CD14-positive monocyte (primary cell): ENCODE data around the gene FAM131B. TPM values are rescaled to one million over a fixed set of nuclear protein-coding genes. Genes with fewer than 3 reads are reported as not detected.

Experiments used
- DNase-seq, 3 donors: peaks; one replicate each; pipeline ENCODE4 v3.0.0-alpha.2; 2011 to 2022
- H2AFZ ChIP-seq: 2 replicates; pipeline ENCODE4 v1.6.0; 2012; ENCODE audit warnings: mild to moderate bottlenecking, low read depth, low read length, inconsistent platforms; ENCODE audit not compliant: insufficient read depth, poor library complexity, severe bottlenecking
- H3K27ac ChIP-seq, 2 donors: 1 replicate in 1 of 2; 2 replicates in 1 of 2; pipeline ENCODE4 v1.5.1; 2012 to 2013; ENCODE audit warnings: low read length in 2 of 2, control low read depth in 1 of 2, inconsistent platforms in 1 of 2, low read depth in 1 of 2, mild to moderate bottlenecking in 1 of 2
- H3K27me3 ChIP-seq, 2 donors: one replicate each; pipeline versions ENCODE4 v1.6.0 to v1.6.1; 2011 to 2013; ENCODE audit warnings: low read length in 2 of 2; ENCODE audit not compliant: control insufficient read depth in 2 of 2, insufficient read depth in 2 of 2
- H3K36me3 ChIP-seq, 2 donors: replicated peaks in 1 of 2; 1 replicate in 1 of 2; 2 replicates in 1 of 2; pipeline versions ENCODE4 v1.5.1 to v1.6.1; 2012 to 2013; ENCODE audit warnings: low read length in 2 of 2, control low read depth in 1 of 2, inconsistent platforms in 1 of 2, mild to moderate bottlenecking in 1 of 2; ENCODE audit not compliant: insufficient read depth in 2 of 2, control insufficient read depth in 1 of 2
- H3K4me1 ChIP-seq, 2 donors: 1 replicate in 1 of 2; 2 replicates in 1 of 2; pipeline versions ENCODE4 v1.5.1 to v1.6.1; 2012 to 2013; ENCODE audit warnings: low read length in 2 of 2, control low read depth in 1 of 2, inconsistent platforms in 1 of 2, mild to moderate bottlenecking in 1 of 2, moderate library complexity in 1 of 2; ENCODE audit not compliant: insufficient read depth in 2 of 2, control insufficient read depth in 1 of 2
- H3K4me2 ChIP-seq: replicated peaks from 2 replicates; pipeline ENCODE3; 2012; ENCODE audit warnings: low read length, moderate library complexity, mild to moderate bottlenecking; ENCODE audit not compliant: poor library complexity, severe bottlenecking; ENCODE audit errors: extremely low read depth
- H3K4me3 ChIP-seq, 3 experiments: fragments of 200-600 bp in 1 of 3; sonication (generic) in 1 of 3; replicated peaks in 1 of 3; 1 replicate in 2 of 3; 2 replicates in 1 of 3; pipeline ENCODE4 v1.5.1; 2011 to 2013; ENCODE audit warnings: low read length in 3 of 3, mild to moderate bottlenecking in 3 of 3, control low read depth in 2 of 3, low read depth in 2 of 3, inconsistent platforms in 1 of 3, moderate library complexity in 1 of 3
- H3K79me2 ChIP-seq: 2 replicates; pipeline ENCODE4 v1.6.0; 2012; ENCODE audit warnings: mild to moderate bottlenecking, control low read depth, inconsistent platforms, low read length, moderate library complexity; ENCODE audit not compliant: insufficient read depth
- H3K9ac ChIP-seq: 2 replicates; pipeline ENCODE4 v1.6.0; 2017; ENCODE audit warnings: low read length, mild to moderate bottlenecking; ENCODE audit not compliant: insufficient read depth, poor library complexity, severe bottlenecking
- H3K9me3 ChIP-seq, 2 donors: replicated peaks in 1 of 2; 1 replicate in 1 of 2; 2 replicates in 1 of 2; pipeline versions ENCODE4 v1.5.1 to v1.6.1; 2012 to 2013; ENCODE audit warnings: low read length in 2 of 2, control low read depth in 1 of 2; ENCODE audit not compliant: control insufficient read depth in 1 of 2, insufficient read depth in 1 of 2
- H4K20me1 ChIP-seq: 2 replicates; pipeline ENCODE4 v1.6.0; 2012; ENCODE audit warnings: mild to moderate bottlenecking, low read length, control low read depth, moderate library complexity; ENCODE audit not compliant: insufficient read depth
- H3K27ac Mint-ChIP-seq, 7 donors: one replicate each; pipeline ENCODE4 v1.8.0; 2020; ENCODE audit warnings: mild to moderate bottlenecking in 7 of 7, mixed read lengths in 7 of 7, moderate library complexity in 6 of 7, inconsistent platforms in 2 of 7
- H3K27me3 Mint-ChIP-seq, 3 donors: one replicate each; pipeline ENCODE4 v1.8.0; 2021 to 2022; ENCODE audit warnings: low read depth in 3 of 3, mild to moderate bottlenecking in 3 of 3, mixed read lengths in 3 of 3, moderate library complexity in 3 of 3, inconsistent platforms in 1 of 3
- H3K36me3 Mint-ChIP-seq, 2 donors: one replicate each; pipeline ENCODE4 v1.8.0; 2020; ENCODE audit warnings: mixed read lengths in 2 of 2, inconsistent platforms in 1 of 2, mild to moderate bottlenecking in 1 of 2
- H3K4me1 Mint-ChIP-seq: one replicate; pipeline ENCODE4 v1.8.0; 2020; ENCODE audit warnings: mild to moderate bottlenecking, mixed read lengths
- H3K4me3 Mint-ChIP-seq, 2 donors: one replicate each; pipeline ENCODE4 v1.8.0; 2020; ENCODE audit warnings: mild to moderate bottlenecking in 2 of 2, mixed read lengths in 2 of 2, moderate library complexity in 1 of 2
- H3K9me3 Mint-ChIP-seq, 7 donors: one replicate each; pipeline ENCODE4 v1.8.0; 2020 to 2022; ENCODE audit warnings: mixed read lengths in 7 of 7, mild to moderate bottlenecking in 6 of 7, moderate library complexity in 6 of 7, inconsistent platforms in 2 of 7
- CTCF ChIP-seq: fragments of 200-600 bp; IDR thresholded peaks from one replicate; pipeline ENCODE4 v1.8.0; 2022; ENCODE audit warnings: antibody characterized with exemption, mild to moderate bottlenecking
- WGBS: methylation state at CpG from one replicate; pipeline ENCODE4 v1.1.5; 2013; ENCODE audit warnings: missing lambda C conversion rate; ENCODE audit not compliant: insufficient coverage; 5-methylcytosine and 5-hydroxymethylcytosine counted together
- intact Hi-C, 2 donors: fragments of 100-400 bp; cut with micrococcal nuclease; formaldehyde crosslinking; loops; one replicate each; pipeline versions ENCODE4 v1.15.0 to v1.15.1; 2023
- polyA plus RNA-seq, 3 donors: library from polyadenylated mRNA; depleted of rRNA in 1 of 3; unstranded in 2 of 3; stranded (reverse) in 1 of 3; fragments of 300-500 nt in 2 of 3; fragments of >200 nt in 1 of 3; fragmentation: Illumina TruSeq in 2 of 3; gene quantifications; 1 replicate in 2 of 3; 2 replicates in 1 of 3; pipeline ENCODE4 v1.2.3, GENCODE V29; 2012 to 2021

The FAM131B gene
- polyA plus RNA-seq, 3 donors = 0.69 to 0.72 TPM; not detected in 1

- H3K9me3 Mint-ChIP-seq = peaks cover 0 to 3% (median 0%) of the 10 kb centered on the region in 7 donors
- Histone ChIP-seq H3K27me3 (no peaks in the 10 kb centered on the region), H2AFZ (peak overlapping the region; percentile 87), H3K4me2 (no peak overlapping the region), H3K4me1 (peaks cover 12 to 14% of the 10 kb centered on the region in 2 donors), H3K4me3 (peak overlapping the region in 1 of 3 experiments; percentile 64), H3K27ac (no peak overlapping the region), H3K79me2 (no peaks in the 10 kb centered on the region), H3K9ac (no peak overlapping the region), H3K36me3 (no peaks in the 10 kb centered on the region), H3K9me3 (no peaks in the 10 kb centered on the region), H4K20me1 (no peaks in the 10 kb centered on the region)
- peaks cover 11% of the 10 kb centered on the region for H3K4me1 Mint-ChIP-seq
- H3K27me3 Mint-ChIP-seq = peaks cover 2 to 7% (median 3%) of the 10 kb centered on the region in 3 donors
- no peak for TF ChIP-seq CTCF
- DNase-seq = peak in 2 of 3 donors; percentile 43 to 56
- peak overlapping the region; percentile 71 to 88 for H3K4me3 Mint-ChIP-seq
- intact Hi-C loops = no loop called here
- no peaks in the 10 kb centered on the region for H3K36me3 Mint-ChIP-seq
- 83% methylated on average over 2 of the region's 4 CpGs for WGBS
- peak overlapping the region in 5 of 7 donors; percentile 16 to 73 (median 58) for H3K27ac Mint-ChIP-seq
Measured at GRCh38 chr7:143346018-143346417, 16.5 kb downstream of the FAM131B start.

- H3K9ac ChIP-seq = peak overlapping the region; percentile 12
- Mint-ChIP-seq H3K36me3 (no peaks in the 10 kb centered on the region), H3K27ac (peak overlapping the region in 5 of 7 donors; percentile 16 to 73 (median 66)), H3K9me3 (peaks cover 0 to 3% (median 0%) of the 10 kb centered on the region in 7 donors), H3K4me1 (peaks cover 11% of the 10 kb centered on the region), H3K27me3 (peaks cover 0 to 7% (median 3%) of the 10 kb centered on the region in 3 donors), H3K4me3 (peak overlapping the region; percentile 71 to 88)
- H3K4me1 ChIP-seq = peaks cover 12 to 14% of the 10 kb centered on the region in 2 donors
- 5% methylated on average over 35 of the region's 35 CpGs for WGBS
- intact Hi-C loops = no loop called here
- H3K79me2 ChIP-seq = no peaks in the 10 kb centered on the region
- peak overlapping the region; percentile 11 to 64 (median 13) for H3K4me3 ChIP-seq
- peak overlapping the region; percentile 76 for H3K4me2 ChIP-seq
- no peaks in the 10 kb centered on the region for H3K9me3 ChIP-seq
- H3K27me3 ChIP-seq = no peaks in the 10 kb centered on the region
- peak overlapping the region; percentile 87 for H2AFZ ChIP-seq
- no peaks in the 10 kb centered on the region for H4K20me1 ChIP-seq
- peak; percentile 66 for TF ChIP-seq CTCF
- H3K27ac ChIP-seq = peak overlapping the region in 1 of 2 donors; percentile 15
- no peaks in the 10 kb centered on the region for H3K36me3 ChIP-seq
- DNase-seq = peak; percentile 66 to 71 (median 71)
Measured at GRCh38 chr7:143345428-143345900, 17.0 kb downstream of the FAM131B start.
